ENCODE results near the gene LRRC14B. TPM values are rescaled to one million over a fixed set of nuclear protein-coding genes. Genes with fewer than 3 reads are reported as not detected.

The LRRC14B gene
- polyA plus RNA-seq, 1 of the 3 experiments (the other 2 are of a cell fraction), result not detected

GRCh38 chr5:194603-195209 lies 3.4 kb downstream of the LRRC14B start:
- WGBS (ENCODE audit: low lambda C conversion rate), result 90% methylated on average over 29 of the region's 36 CpGs
- H2AFZ ChIP-seq (ENCODE audit: low read depth), result no peak overlapping the region
- peaks cover 0 to 3% of the 10 kb centered on the region in 2 experiments for H3K36me3 ChIP-seq (replicated peaks in 1 of 2; ENCODE audit: control insufficient read depth in 1 of 2, insufficient read depth in 2 of 2, low read length in 1 of 2)
- no peaks in the 10 kb centered on the region for H3F3A ChIP-seq (replicated peaks; ENCODE audit: insufficient read depth)
- H3K9me2 ChIP-seq, result no peaks in the 10 kb centered on the region
- H3K9me3 ChIP-seq, result no peaks in the 10 kb centered on the region
- H4K20me1 ChIP-seq (ENCODE audit: insufficient read depth), result no peaks in the 10 kb centered on the region
- no peaks in the 10 kb centered on the region for H3K27me3 ChIP-seq (ENCODE audit: insufficient read depth)
- no peak overlapping the region for H3K4me3 ChIP-seq (ENCODE audit: low read depth in 2 of 2, low read length in 1 of 2)
- DNase-seq, result no peak
- H3K4me1 ChIP-seq (ENCODE audit: control insufficient read depth in 1 of 2, insufficient read depth in 2 of 2, low read depth in 1 of 2, low read length in 1 of 2), result no peaks in the 10 kb centered on the region; a peak in 1 of 4 replicates
- ChIA-PET CTCF (interaction anchor here (0.9 to 1.3 kb wide), 5 partner anchors 24 to 237 kb away, joined by 3 to 4 read pairs (median 3); partner anchors contain the start of gene AHRR), POLR2A (no interaction called here)
- no peak overlapping the region for H3K27ac ChIP-seq (ENCODE audit: low read depth in 2 of 2, low read length in 1 of 2)
- no peak overlapping the region for H3K9ac ChIP-seq
- H3K79me2 ChIP-seq (ENCODE audit: insufficient read depth), result no peaks in the 10 kb centered on the region
- TF ChIP-seq MEF2A (IDR thresholded peaks at IDR 0.05; ENCODE audit: borderline replicate concordance, low read depth), result no peak
- no peak for TF ChIP-seq CHD2 (IDR thresholded peaks at IDR 0.05; ENCODE audit: low read length, partially characterized antibody)
- TF ChIP-seq TAF1 (IDR thresholded peaks at IDR 0.05; ENCODE audit: borderline replicate concordance, low read depth, low read length), result no peak
- no peak for TF ChIP-seq GATA2 (CRISPR knock-in tag; IDR thresholded peaks at IDR 0.05)
- no peak for TF ChIP-seq MAX (IDR thresholded peaks at IDR 0.05; ENCODE audit: low read depth)
- TF ChIP-seq SIN3A (IDR thresholded peaks at IDR 0.05; ENCODE audit: borderline replicate concordance, low read depth, low read length), result no peak
- no peak for TF ChIP-seq POLR2AphosphoS5 (IDR thresholded peaks at IDR 0.05; ENCODE audit: low read depth, low read length)
- TF ChIP-seq TCF12 (IDR thresholded peaks at IDR 0.05), result no peak
- no peak for TF ChIP-seq FOSL2 (IDR thresholded peaks at IDR 0.05; ENCODE audit: borderline replicate concordance, low read depth)
- TF ChIP-seq SMC3 (IDR thresholded peaks at IDR 0.05; ENCODE audit: low read depth, low read length), result no peak
- no peak for TF ChIP-seq RFX5 (IDR thresholded peaks at IDR 0.05; ENCODE audit: low read length)
- TF ChIP-seq EZH2phosphoT487 (IDR thresholded peaks at IDR 0.05; ENCODE audit: borderline replicate concordance, low read depth), result no peak
- TF ChIP-seq MXI1 (IDR thresholded peaks at IDR 0.05; ENCODE audit: low read depth, low read length), result no peak
- no peak overlapping the region for H3K4me2 ChIP-seq

GRCh38 chr5:195401-196160 lies 4.3 kb downstream of the LRRC14B start:
- WGBS (ENCODE audit: low lambda C conversion rate), result 83% methylated on average over 31 of the region's 33 CpGs
- peaks cover 0 to 3% of the 10 kb centered on the region in 2 experiments for H3K36me3 ChIP-seq (replicated peaks in 1 of 2; ENCODE audit: control insufficient read depth in 1 of 2, insufficient read depth in 2 of 2, low read length in 1 of 2)
- no peak overlapping the region for H3K27ac ChIP-seq (ENCODE audit: low read depth in 2 of 2, low read length in 1 of 2)
- ChIA-PET POLR2A (no interaction called here), CTCF (interaction anchor here (1.0 to 1.3 kb wide), 2 partner anchors 43 to 235 kb away, joined by 3 read pairs; no protein-coding TSS in a partner anchor)
- 0 out of 2 replicates have a peak, but pooled peaks cover 5% of the 10 kb centered on the region for H4K20me1 ChIP-seq (ENCODE audit: insufficient read depth)
- TF ChIP-seq PBX3 (IDR thresholded peaks at IDR 0.05), result no peak
- H3K4me2 ChIP-seq, result no peak overlapping the region
- no peaks in the 10 kb centered on the region for H3K9me2 ChIP-seq
- no peaks in the 10 kb centered on the region for H3K9me3 ChIP-seq
- no peak overlapping the region for H3K9ac ChIP-seq
- no peak overlapping the region for H3K4me3 ChIP-seq (ENCODE audit: low read depth in 2 of 2, low read length in 1 of 2)
- no peak overlapping the region for H2AFZ ChIP-seq (ENCODE audit: low read depth)
- H3K27me3 ChIP-seq (ENCODE audit: insufficient read depth), result no peaks in the 10 kb centered on the region
- H3K4me1 ChIP-seq (ENCODE audit: control insufficient read depth in 1 of 2, insufficient read depth in 2 of 2, low read depth in 1 of 2, low read length in 1 of 2), result no peaks in the 10 kb centered on the region; a peak in 1 of 4 replicates
- H3K79me2 ChIP-seq (ENCODE audit: insufficient read depth), result no peaks in the 10 kb centered on the region
- H3F3A ChIP-seq (replicated peaks; ENCODE audit: insufficient read depth), result no peaks in the 10 kb centered on the region
- DNase-seq, result no peak
